HPDE6-E6E7 (cell line): ENCODE data around the gene SRI.
"Not testable (repeated sequence)": the region's sequence is repeated elsewhere in the genome, so short reads cannot be mapped to it uniquely, and the experiment has no call there.

Source experiments
- DNase-seq: peaks from one replicate; pipeline ENCODE4 v3.0.0; 2011; ENCODE audit warnings: missing footprints; ENCODE audit errors: extremely low spot score

The SRI gene, protein sequence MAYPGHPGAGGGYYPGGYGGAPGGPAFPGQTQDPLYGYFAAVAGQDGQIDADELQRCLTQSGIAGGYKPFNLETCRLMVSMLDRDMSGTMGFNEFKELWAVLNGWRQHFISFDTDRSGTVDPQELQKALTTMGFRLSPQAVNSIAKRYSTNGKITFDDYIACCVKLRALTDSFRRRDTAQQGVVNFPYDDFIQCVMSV

DNA sequence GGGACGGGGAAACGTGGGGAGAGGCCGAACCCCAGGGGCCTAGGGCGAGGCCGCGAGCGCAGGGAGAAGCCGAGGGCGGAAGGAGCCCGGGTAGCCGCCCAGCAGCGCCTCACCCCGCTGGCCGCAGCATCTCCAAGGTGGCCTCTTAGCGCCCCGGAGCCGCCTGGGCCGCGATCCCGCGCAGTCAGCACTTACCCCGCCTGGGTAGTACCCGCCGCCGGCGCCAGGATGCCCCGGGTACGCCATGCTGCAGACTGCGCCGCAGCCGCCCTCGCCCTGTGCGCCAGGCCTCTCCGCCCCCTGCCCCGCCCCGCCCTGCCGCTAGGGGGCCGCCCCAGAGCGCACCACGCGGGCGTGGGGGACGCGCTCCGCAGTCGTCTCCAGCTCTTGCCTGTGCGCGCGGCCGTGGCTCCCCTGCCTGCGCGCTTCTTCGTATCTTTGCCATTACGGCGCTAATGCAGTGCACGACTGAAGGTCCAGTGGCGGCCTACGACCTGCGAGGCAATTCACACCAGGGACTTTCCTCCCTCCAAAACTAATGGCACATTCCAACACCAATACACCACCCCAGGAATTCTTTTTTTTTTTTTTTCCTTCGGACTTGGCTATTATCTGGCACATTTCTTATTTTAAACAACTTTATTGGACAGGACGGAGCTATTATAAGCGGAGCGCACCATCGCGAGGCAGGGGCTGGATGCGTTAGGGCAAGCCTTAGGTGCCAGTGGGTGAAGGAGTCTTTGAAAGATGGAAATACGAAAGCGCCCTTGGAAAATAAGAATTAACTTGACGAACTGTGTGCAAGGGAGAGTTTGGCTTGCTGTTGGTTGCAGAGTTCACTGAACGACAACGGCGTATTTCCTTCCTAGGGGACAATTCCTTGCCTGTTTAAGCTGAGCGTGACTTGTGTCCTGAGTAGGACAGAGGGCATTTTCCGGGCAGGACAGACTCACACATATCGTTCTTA, at the start of gene SRI:
TSS of gene SRI (minus strand) at position 258 of the 967 bp plus-strand sequence. CDS start at position 246, 12 bp downstream.
- peak; percentile 82 for DNase-seq

DNA sequence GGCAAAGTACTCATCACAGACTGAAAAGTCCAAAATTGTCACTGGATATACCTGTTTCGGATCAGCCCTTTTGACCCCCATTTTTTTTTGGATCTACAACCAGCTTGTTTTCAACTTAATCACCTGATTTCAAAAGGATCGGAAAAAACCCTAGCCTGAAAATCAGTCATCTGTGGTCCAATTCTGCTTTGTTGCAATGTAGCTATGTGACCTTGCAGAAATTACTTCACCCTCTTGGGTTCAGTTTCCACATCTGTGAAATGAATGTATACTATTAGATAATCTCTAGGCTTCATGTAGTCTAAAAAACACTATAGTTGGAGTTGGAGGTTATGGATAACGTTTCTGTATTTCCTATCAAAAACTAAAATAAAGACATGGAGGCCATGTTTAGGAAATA, 49.7 kb upstream of the SRI start:
- DNase-seq, result no peak

DNA sequence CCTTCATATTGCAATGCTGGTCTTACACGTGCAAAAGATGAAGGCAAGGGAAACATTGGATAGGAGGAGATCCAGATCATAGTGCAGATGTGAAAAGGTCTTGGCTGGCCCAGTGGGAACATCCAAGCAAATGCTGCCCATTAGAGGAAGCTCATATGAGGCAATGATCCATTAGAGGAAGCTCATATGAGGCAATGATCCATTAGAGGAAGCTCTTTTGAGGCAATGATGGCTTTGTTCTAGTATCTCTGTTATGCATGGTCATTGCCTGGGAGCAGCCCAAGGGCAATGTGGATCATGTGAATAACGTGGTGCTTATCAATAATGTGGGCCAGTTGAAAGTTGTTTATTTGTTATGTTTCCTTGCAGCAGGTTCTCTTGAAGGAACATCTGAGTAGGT, 49.0 kb upstream of the SRI start:
- no peak for DNase-seq

DNA sequence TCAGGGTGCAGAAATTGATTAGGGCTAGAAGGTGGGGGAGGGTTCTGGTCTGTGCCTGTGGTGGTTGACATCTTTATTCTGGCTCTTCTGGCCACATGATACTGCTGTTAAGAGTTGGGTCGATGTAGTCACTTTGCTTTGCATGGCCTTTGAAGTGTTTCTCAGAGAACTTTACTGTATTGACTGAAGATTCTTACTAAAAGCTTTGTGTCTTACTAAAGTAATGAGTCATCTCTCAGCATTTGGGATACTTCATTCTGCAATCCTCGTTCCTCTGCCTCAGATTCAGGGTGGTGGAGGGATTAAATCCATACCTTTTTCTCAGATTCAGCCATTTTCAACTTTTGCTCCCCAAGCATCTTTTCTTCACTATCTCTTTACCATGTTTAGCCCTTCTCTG, 48.2 kb upstream of the SRI start:
- no peak for DNase-seq

DNA sequence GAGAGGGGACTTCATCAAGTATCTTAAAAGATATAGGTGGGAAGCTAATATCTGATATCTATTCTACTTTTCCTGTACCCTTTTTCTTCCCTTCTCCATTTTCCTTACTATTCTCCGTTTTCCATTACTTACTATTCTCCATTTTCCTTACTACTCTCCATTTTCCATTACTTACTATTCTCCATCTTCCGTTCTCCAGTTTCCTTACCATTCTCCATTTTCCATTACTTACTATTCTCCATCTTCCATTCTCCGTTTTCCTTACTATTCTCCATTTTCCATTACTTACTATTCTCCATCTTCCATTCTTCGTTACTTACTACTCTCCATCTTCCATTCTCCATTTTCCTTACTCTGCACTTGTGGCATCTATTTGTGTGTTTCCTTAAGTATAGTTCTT, 47.6 kb upstream of the SRI start:
- DNase-seq, result no peak

DNA sequence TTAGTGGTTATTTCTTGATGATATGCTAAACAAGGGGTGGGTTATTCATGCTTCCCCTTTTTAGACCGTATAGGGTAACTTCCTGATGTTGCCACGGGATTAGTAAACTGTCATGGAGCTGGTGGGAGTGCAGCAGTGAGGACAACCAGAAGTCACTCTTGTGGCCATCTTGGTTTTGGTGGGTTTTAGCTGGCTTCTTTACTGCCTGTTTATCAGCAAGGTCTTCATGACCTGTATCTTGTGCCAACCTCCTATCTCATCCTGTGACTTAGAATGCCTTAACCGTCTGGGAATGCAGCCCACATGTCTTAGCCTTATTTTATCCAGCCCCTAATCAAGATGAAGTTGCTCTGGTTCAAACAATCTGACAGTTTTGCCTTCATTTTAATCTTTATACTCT, 45.1 kb upstream of the SRI start:
- DNase-seq, result not testable (repeated sequence)

DNA sequence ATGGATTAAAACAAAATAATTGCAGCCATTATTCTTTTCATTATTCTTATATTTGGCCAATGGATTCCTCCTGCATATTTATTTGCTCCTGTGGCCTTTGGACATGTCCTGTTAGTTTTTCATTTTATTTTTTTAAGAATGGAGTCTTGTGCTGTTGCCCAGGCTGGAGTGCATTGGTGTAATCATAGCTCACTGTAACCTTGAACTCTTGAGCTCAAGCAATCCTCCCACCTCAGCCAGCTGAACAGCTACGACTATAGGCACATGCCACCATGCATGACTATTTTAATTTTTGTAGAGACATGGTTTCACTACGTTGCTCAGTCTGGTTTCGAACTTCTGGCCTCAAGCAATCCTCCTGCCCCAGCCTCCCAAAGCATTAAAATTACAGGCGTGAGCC, 42.7 kb upstream of the SRI start:
- no peak for DNase-seq

DNA sequence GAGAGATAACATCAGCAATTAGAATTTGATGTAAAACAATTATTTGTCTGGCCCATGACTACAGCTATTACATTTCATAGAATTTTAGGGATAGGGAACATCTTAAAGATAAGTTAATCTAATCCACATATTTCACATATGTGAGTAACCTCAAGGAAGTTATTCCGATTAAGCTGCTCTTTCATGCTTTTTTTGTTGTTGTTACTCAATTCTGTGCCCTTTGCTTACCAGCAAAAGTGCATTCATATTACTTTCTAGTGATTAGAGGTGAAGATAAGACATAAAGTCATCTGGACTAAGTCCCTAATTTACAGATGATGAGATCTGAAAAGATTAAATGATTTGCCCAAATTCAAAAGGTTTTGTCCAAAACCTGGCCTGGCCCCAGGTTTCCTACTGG, 40.9 kb upstream of the SRI start:
- no peak for DNase-seq

DNA sequence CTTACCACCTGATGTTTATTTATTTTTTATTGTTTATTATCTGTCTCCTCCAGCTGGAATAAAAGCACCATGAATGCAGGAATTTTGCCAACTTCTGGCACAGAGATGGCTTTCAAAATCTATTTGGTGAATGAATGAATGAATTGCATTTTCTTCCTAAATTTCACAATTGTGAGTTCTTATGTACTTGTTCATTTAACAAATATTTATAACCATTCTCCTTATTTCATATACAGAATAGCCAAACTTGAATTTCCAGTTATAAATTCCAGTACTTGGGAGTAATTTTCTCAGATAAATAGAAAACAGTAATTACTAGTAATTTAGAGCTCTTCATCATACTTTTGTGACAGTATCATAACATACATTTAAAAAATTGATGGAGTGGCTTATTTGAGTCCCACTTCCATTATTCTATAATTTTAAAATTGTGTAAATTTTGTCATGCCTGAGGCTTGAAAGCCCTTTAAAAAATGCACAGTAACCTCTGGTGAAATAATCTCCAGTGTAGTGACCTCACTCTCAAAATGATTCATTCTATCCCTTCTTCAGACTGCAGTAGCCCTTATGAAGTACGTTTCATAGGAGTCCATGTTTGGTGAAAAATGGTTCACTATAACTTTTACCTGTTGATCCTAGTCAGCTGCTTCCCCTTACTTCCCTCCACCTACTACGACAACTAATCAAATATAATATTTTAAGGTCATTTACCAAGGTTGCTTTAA, 40.0 kb upstream of the SRI start:
- DNase-seq, result no peak

DNA sequence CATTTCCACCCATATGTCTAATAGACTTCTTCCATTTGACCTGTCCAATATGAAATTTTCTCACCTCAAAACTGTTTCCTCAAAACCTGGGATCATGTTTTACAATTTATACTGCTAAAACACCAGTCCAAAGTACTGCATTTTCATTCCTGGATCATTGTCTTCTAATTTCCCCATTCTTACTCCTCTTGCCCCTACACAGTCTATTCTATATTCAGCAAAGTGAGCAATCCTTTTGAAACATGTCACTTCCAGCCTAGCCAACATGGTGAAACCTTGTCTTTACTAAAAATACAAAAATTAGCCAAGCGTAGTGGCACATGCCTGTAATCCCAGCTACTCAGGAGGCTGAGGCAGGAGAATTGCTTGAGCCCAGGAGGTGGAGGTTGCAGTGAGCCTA, 38.5 kb upstream of the SRI start:
- DNase-seq, result not testable (repeated sequence)

DNA sequence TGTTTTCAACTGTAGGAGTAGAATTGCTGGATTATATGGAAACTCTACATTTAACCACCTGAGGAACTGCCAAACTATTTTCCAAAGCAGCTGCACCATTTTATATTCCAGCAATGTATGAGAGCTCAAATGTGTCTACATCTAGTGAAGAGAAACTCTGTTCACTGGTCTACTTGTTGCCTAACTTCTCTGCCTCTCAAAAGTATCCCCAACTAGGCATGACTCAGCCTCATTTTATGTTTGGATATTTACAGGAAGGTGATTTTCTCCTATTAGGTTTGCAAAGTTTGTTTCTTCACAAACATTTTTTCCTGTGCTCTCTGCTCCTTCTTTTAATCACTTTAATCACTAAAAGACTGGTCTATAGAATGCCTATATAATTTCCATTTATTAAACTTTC, 37.1 kb upstream of the SRI start:
- DNase-seq, result no peak

DNA sequence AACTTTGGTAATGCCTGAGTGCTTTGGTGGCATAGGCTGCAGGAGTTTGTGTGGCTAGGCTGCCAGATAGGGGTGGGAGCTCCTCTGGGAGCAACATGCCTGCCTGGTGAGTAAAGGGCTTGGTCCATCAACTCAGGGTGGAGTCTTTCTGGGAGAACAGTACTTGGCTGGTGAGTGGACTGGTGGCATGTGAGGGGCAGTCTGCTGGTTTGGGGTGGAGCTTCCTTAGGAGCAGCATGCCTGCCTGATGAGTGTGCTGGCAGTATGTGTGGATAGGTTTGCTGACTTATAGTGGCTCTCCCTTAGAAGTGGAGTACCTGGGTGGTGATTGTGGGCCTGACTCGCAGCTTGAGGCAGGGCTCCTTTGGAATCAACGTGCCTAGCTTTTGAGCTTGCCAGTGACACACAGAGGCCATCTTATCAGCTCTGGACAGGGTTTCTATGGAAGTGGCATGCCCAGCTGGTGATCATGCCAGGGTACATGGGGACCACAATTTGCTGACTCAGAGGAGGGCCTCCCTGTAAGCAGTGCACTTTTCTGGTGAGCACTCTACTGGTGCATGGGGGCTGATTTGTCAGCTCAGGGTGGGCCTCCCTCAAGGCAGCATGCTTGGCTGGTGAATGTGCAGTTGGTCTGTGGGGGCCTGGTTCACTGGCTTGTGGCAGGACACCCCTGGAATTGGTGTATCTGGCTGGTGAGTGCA, 35.0 kb upstream of the SRI start:
- DNase-seq, result peak; percentile 67

DNA sequence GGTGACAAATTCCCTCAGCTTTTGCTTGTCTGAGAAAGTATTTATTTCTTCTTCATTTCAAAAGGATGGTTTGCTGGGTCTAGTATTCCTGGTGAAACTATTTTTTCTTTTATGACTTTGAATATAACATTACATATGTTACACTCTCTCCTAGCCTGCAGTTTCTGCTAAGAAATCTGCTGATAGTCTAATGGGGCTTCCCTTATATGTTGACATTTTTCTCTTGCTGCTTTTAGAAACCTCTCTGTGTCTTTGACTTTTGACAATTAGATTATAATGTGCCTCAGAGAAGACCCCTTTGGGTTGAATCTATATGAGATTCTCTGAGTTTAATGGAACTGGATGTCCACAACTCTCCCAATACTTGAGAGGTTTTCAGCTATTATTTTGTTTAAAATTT, 33.8 kb upstream of the SRI start:
- no peak for DNase-seq

DNA sequence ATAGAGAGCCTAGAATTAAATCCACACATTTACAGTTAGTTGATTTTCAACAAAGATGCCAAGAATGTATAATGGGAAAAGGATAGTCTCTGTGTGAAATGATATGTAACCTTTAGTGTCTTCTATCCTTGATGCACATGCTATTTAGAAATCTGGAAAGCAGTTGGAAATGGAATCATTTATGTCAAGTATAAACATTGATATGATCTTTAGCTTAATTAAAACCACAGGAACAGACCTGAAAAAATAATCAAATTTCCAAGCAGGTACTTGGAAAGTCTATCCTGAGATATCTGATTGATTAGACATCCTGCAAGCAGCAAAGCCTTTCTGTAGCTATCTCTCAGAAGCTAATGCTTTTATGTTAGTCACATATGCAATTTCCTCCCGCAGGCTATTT, 24.4 kb upstream of the SRI start:
- DNase-seq, result no peak

DNA sequence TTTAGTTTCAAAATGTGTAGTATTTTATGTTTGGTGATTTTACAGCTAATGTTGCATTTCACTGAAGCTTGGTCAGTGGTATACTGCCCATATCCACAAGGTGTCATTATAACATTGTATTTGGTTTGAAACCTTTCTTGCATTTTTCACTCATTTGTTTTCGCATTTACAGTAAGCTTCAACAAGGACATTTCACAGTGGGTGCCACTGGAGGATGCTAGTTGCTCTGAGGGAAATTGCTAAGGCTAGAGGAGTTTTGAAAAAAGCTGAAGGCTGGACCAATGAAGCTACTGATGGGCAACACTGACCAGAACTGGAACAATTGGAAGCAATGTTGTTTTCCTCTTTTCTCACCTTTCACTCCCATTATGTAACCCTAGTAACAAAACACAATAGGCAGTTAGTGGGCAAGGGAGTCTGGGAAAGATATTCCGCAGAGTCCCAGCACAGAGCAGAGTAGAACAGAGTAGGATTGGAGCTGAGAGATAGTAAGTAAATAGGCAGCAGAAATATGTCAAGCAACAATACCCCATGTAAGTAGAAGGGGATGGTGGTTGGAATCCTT, 23.6 kb upstream of the SRI start:
- no peak for DNase-seq

DNA sequence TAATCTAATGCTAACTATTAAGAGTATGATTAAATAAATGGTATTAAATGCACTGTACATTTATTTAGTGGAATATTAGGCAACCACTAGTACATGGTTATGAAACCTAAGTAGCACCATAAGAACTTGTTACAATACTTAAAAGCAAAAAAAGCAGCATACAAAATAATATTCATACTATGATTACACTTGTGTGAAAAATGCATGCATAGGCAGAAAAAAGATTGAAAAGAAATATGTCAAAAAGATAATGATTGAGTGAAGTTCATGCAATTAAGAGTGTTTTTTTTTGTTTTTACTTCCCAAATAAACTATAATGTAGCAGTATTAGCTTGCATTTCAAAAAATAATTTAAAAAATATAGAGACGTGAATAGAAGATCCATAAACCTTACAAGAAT, 20.0 kb upstream of the SRI start:
- DNase-seq, result no peak

DNA sequence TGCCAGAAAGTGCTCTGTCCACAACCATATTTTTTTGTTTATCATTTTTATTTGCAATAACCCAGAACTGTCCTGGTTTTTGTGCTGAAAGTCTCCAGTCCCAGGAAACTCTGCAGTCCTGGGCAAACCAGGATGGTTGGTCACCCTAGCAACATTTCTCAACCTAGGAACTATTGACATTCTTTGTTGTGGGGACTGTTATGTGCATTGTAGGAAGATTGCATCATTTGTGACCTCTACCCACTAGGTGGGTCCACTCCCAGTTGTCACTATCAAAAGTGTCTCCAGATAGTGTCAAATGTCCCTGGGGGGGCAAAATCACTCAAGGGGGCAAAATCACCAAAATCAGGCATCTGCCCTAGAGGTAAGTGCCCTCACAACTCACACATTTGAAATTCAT, 14.0 kb upstream of the SRI start:
- DNase-seq, result no peak

DNA sequence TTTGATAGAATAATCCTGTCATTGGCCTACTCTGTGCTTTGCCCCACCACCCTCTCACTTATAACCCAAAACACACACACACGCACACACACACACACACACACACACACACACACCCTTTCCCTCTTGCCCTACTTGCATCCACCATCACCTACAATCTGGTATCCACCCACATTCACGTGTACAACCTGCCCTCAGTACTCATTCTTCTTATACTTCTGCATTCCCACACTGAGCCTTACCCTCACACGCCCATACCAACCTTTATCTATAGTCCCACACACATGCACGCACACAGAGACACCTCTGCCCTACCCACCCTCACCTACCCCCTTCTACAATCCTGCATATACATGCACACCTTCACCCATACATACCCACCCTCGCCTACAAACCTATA, 10.8 kb upstream of the SRI start:
- DNase-seq, result no peak

DNA sequence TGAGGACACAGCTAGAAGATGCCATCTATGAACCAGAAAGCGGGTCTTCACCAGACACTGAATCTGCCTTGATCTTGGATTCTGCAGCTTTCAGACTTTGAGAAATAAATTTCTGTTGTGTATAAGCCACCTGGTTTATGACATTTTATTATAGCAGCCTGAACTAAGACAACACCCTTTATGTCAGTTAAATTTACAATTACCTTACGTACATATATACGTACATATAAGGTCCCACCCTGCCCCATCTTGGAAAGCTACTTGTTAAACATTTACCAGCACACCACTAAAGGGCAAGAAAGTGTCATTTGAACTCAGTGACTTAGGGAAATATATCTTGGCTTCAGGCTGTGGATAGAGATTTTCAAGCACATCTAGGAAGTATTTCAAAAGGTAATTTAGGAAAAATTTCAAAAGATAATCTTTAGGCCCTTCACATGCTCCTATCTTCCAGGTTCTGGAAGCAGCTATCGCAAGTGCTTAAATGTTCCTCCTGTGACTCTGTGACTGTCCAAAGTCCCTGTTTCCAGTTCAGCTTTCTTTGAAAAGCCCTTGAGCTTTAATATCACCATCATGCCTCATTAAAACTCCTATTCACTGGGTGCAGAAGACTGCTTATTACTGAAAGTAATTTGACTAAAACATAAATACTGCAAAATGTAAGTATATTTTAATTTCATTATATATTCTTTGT, 9.6 kb upstream of the SRI start:
- no peak for DNase-seq

DNA sequence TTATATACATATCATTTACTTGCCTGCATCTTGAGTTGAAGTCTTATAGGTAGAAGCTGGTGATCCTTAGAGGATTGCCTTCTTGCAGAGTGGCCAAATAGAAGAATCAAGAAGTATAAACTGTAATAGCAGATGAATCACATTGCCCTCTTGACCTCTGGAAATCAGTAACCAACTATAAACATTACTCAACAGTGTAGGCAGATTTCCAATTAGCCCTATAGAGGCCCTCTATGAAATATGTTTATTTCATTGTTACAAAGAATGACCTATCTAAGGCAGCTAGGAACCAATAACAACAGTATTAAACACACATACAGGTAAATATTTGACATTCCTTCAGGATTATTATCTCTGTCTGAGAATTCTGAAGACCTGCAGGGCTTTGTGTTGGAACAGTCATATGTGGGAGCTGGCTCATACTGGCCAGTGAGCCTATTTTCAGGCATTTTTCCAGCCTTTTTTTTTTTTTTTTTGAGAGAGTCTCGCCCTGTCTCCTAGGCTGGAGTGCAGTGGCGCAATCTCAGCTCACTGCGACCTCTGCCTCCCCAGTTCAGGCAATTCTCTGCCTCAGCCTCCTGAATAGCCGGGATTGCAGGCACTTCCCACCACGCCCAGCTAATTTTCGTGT, 7.2 kb upstream of the SRI start:
- DNase-seq, result peak; percentile 73

DNA sequence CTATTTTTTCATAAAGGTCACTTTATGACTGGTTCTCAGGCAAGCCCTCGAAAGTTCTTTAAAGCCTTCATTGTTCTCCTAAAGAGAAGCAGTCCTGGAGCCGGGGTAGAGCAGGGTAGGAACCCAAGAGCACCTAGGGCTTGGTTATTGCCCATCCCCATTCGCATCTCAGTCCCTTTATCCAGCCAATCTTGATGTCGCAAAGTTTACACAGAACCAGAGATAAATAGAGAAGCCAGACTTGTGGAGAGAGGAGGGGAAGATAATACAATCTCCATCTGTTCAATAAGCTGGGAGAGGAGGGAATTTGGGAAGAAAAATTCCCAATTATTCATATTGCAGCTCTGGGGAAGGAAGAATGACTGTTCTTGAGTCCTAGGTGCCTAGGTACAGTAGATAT, 6.4 kb upstream of the SRI start:
- DNase-seq, result no peak
